HG02642 (cell line): ENCODE data around the gene TSHZ3.

Experiments used
- ATAC-seq: cut with Tn5 transposase; IDR thresholded peaks from one replicate; pipeline ENCODE4 v1.9.1; 2021; ENCODE audit warnings: mild to moderate bottlenecking; ENCODE audit not compliant: unreplicated experiment, poor library complexity

The TSHZ3 gene

GRCh38 chr19:31254180-31254551 is 95.1 kb downstream of the TSHZ3 start:
- no peak for ATAC-seq

- ATAC-seq = no peak
These were observed 95.6 kb downstream of the TSHZ3 start for GRCh38 chr19:31253526-31254179.

GRCh38 chr19:31252441-31252840 is 96.8 kb downstream of the TSHZ3 start:
- no peak for ATAC-seq

GRCh38 chr19:31249217-31249616 is 100.0 kb downstream of the TSHZ3 start:
- no peak for ATAC-seq

- no peak for ATAC-seq
These were observed 113.4 kb downstream of the TSHZ3 start for GRCh38 chr19:31235806-31236205.

GRCh38 chr19:31233295-31233800 is 115.9 kb downstream of the TSHZ3 start:
- ATAC-seq = no peak

- no peak for ATAC-seq
These were observed 116.4 kb downstream of the TSHZ3 start for GRCh38 chr19:31232871-31233270.

- ATAC-seq = no peak
These were observed 117.1 kb downstream of the TSHZ3 start for GRCh38 chr19:31232180-31232579.

- no peak for ATAC-seq
These were observed 118.0 kb downstream of the TSHZ3 start for GRCh38 chr19:31231237-31231636.

GRCh38 chr19:31226151-31226935 is 122.9 kb downstream of the TSHZ3 start:
- ATAC-seq = no peak
